HT-29 (cell line): ENCODE measurements around the gene IFI30. TPM values are rescaled to one million over a fixed set of nuclear protein-coding genes. Genes with fewer than 3 reads are reported as not detected.
"Not testable (repeated sequence)": the region's sequence is repeated elsewhere in the genome, so short reads cannot be mapped to it uniquely, and the experiment has no call there.

Experiments
- DNase-seq: peaks from one replicate; pipeline ENCODE4 v3.0.0-alpha.2; 2015; ENCODE audit warnings: low spot score
- total RNA-seq: library from RNA; depleted of rRNA; stranded (reverse); fragments of >200 nt; shearing (Covaris generic); gene quantifications from 2 replicates; pipeline ENCODE4 v1.2.3, GENCODE V29; 2014

IFI30 gene
- total RNA-seq, 1 experiment from 2014 or later = 58.9 TPM

DNA sequence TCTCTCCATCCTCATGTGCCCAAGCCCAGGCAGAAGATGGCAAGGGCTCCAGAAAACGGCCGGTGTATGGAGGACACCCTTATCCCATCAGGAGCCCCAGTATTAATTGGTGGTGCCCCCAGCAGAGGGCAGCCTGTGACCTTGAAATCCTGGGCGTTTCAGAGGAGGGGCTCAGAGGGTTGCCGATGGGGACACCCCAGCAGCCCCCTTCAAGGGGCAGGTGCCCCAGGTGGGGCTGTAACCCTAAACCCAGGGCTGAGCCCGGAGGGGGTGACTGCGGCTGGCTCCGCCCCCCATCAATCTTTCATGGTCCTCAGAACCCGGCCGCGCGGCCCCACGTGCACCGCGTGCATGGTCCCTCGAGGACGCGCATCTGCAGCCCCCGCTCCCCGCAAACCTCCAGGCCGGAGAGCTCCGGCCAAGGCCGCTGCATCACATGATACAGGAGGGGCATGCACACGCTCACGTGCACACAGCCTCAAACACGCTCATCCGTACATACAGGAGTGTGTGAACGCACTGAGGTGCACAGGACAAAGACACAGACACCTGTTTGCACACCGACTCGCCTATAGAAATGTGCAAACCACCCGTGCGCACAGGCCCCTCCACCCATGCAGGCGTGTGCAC lies 29.3 kb downstream of the IFI30 start:
- DNase-seq = no peak

DNA sequence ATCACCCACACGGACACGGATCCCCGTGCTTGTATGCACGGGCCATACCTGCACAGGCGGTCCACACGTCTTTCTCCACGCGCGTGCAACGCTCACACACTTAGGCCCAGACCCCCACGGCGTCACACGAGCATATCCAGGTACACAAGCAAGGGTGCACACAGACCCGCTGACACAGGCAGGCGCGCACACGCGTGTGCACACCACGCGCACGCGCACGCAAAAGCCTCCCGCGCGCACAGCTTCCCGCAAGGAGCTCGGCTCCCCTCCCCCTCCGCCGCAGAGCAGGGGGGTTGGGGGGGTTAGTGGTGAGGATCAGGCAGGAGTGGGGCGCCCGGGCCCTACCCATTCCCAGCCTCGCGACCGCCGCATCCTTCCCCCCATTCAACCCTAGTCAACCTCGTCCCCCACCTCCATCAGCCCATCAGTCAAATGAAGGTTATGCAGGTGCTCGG lies 29.8 kb downstream of the IFI30 start:
- no peak for DNase-seq

DNA sequence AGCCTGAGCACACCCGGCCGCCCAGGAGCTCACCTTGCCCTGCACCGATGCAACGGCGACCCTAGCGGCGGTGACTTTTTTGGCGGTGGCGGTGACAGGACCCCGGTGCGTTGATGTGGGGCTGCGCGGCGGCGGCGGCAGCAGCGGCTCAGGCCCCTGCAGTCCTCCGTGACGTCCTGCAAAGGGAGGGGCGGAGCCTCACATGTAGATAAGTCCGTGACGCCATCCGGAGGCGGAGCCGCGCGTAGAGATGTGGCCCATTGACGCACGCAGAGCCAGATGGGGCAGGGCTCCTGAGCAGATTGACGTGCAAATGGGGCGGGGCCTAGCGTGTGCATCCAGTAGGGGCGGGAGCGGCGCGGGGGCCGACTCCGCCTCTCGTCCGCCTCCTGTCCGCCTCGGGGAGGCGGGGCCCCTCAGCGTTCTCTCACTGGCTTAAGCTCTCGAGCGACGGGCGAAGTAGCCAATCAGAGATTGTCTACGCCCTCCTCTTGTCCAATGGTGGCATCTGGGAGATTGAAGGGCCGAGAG lies 30.3 kb downstream of the IFI30 start, which contains the start of gene RAB3A:
Gene RAB3A, minus strand, starts transcription at position 180 of the 531 bp plus-strand sequence. CDS start 1,302 bp downstream, outside the sequence.
- peak; percentile 98 for DNase-seq

DNA sequence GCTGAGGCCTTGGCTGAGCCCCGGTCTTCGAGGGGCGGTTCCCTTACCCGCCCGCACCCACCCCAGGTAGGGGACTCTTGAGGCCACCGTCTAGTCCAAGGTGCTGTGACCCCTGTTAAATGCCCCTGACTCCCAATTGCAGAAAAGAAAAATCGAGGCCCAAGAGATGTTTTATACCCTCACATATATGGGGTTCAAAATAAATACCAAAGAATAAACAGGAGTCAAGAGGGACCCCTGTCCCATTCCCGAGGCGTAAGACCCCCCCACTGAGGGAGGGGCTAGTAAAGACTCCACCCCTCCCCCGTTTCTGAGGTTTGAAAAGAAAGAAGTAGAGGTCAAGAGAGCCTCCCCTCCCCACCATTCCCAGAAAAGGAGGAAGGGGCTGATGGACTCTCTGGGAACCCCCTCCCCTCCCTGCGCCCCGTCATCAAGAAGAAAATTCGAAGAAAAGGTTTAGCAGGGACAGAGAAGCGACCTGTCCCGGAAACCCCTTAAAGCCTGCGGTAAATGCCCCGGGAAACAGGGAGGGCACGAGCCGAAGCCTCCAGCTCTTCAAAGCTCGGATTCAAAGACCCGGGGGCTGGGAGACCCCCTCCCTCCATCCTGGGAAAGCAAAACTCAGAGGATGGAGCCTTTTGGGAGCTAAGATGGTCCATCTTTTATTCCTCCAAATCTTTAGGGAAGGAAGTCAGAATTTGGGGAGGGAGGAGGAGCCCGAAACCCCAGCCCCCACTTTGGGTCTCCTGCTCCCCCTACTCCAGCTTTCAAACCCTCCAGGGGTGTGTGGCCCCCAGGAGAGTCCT lies 31.0 kb downstream of the IFI30 start:
- no peak for DNase-seq

DNA sequence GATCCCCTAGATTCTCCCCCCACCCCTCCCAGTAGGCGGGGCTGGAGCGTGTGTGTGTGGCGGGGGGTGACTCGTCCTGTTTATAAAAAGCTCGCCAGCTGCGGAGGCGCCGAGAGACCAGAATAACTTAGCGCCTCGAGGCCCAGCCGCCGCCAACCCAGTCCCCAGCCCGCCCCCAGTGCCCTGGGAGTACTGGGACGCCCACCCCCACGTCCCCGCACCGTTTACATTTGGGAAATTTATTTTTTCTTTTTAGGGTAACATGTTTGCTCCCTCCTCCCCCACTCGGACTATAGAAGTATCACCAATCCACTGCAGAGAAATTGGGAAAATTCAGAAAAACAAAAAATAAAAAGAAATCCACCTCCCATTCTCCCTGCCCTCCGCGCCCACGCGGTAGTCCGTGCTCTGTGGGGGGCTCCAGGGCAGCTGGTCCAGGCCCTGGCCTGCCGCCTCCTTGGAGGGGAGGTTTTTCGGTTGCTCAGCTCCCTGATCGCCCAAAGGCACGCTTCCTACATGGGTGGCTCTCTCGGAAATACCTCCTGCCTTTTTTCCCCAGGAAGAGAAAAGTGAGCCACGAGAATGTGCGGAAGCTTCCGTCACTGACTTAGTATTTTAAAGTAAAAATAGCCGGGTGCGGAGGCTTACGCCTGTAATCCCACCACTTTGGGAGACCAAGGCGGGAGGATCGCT lies 31.7 kb downstream of the IFI30 start:
- peak; percentile 26 for DNase-seq

DNA sequence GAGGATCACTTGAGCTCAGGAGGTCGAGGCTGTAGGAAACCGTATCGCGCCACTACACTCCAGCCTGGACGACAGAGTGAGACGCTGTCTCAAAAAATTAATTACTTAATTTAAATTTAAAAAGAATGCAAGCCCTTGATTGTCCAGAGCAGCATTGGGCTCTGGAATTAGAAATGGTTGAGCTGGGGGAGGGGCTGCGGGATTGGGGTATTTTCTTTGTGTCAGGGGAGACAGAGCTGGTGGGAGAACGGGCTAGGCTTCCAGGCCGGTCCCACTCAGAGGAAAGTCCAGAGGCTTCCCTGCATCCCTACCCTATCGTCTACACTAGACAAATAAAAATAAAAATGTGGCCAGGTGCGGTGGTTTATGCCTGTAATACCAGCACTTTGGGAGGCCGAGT lies 32.4 kb downstream of the IFI30 start:
- DNase-seq = no peak

DNA sequence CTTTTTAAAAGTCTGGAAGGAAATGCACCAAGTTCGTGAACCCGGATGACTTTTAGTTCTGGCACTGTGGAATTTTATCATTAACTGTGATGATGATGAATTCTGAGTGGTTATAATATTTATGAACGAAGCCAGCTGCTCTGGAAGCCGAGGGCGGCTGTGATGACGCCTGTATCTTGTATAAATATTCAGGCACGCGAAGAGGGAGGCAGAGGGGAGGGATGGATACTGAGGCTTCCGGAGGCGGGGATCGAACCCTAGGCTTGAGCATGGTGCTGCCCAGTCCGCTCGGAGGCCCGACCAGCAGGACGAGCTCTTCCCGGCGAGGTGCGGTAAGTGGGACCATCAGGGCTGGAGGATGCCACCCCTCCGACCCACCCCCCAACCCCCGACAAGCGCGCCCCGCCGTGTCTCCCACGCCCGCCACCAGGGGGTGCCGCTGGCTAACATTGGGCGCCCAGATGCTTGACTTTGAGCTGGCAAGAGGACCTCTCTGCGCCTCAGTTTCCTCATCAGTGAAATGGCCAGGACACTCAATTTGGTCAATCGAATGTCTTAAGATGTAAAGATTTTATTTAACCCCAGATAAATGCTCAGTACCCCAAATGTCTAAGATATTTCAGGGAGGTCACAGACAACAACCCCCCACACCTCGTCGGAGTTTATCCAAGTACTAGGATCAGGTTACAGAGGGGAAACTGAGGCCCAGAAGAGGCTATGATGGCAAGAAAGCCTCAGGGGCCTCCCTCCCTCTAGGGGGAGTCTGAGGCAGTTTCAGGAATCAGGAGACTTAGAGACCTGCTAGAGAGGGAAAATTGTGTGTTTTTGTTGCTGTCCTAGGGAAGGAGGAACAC lies 34.7 kb downstream of the IFI30 start:
- DNase-seq = no peak

DNA sequence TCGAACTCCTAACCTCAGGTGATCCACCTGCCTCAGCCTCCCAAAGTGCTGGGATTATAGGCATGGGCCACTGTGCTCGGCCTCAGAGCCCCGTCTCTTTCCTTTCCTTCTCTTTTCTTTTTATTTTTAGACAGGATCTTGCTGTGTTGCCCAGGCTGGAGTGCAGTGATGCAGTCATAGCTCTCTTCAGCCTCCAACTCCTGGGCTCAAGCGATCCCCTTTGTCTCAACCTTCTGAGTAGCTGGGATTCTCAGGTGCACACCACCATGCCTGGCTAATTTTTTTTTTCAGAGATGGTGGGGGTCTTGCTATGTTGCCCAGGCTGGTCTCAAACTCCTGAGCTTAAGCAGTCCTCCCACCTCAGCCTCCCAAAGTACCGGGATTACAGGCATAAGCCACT lies 36.3 kb downstream of the IFI30 start:
- not testable (repeated sequence) for DNase-seq

DNA sequence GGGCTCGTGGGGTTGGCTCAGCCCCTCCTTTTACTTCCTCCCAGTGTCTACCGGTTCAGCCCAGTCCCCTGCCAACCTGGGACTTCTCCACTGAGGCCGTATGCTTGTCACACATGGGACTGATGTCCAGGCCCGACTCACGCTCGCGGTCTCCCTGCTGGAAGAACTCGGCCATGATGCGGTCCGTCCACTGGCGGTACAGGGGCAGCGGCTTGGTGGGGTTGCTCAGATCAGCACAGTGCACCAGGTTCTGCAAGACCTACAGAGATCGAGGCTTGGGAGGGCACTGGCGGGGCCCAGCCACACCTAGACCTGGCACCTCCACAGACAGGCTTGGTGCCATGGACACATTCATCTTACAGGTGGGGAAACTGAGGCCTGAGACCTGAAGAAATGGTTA lies 38.1 kb downstream of the IFI30 start:
- no peak for DNase-seq

DNA sequence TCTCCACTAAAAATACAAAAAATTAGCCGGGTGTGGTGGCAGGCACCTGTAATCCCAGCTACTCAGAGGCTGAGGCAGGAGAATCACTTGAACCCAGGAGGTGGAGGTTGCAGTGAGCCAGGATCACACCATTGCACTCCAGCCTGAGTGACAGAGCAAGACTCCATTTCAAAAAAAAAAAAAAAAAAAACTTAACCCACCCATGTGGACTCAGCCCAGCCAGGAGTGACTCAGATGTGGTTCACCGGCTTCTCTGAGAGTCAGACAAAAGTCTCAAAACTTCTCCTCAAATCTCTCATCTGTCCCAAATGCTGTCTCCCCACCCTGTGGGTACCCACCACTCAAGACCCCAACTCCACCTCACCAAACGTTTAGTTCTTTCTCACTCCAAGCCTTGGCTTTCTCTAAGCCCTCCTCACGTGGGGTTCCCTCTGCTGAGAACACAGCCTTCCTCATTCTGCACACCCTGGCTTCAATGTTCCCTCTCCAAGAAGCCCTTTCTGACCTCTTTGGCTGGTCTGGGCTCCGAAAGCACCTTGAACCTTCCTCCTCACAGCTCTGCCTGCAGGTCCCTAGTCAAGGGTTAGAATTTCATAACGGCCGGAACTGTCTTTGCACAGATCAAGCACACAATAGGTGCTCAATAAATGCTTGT lies 41.3 kb downstream of the IFI30 start:
- DNase-seq = no peak

DNA sequence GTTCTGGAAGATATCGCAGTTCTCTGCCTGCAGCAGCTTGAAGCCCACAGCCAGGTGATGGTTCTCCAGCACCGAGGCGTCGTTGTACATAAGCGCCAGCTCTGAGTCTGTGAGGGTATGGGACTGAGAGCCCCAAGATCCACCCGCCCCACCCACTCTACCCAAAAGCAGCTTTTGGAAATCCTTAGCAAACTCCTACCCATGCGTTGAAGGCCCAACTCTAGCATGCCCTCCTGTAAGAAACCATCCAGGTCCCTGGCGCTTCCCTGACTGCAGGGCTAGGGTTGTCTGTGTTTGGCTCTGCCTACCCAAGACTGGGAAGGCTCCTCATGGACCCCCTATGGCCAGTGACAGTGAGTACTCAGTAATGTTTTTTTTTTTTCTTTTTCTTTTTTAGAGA lies 43.2 kb downstream of the IFI30 start:
- no peak for DNase-seq

DNA sequence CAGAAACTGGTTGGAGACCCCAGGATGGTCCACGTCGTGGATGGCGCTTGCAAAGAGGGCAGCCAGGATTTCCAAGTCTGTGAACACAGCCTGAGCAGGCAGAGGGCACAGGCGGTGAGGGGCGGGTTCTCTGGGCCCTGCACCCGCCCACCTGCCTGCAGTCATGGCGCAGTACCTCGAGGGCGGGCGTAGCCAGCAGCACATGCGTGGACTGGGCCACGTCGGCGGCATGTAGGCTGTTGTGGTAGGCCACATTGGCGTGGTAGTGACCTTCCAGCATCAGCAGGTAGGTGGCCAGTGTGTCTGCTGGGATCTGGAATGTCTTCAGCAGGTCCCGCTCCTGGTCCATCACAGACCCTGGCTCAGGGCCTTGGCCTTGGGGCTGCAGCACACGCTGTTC lies 44.5 kb downstream of the IFI30 start:
- DNase-seq = no peak

DNA sequence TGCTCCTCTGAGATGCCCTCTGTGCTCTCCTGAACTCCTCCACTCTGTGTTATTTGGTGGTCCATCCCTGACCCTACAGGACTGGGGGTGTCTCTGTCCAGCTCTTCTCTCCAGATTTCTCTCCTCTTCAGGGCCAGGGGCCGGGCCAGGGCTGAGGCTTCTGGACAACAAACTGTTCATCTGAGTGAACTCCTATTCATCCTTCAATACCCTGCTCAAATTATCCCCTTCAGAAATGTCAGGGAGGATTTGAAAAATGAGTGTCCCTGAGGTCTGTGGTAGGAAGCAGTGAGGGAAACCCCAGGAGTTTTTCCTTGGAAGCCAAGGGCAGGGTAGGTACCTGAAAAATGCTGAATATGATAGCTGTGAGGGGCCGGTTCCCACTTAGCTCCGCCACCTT lies 45.0 kb downstream of the IFI30 start:
- no peak for DNase-seq

DNA sequence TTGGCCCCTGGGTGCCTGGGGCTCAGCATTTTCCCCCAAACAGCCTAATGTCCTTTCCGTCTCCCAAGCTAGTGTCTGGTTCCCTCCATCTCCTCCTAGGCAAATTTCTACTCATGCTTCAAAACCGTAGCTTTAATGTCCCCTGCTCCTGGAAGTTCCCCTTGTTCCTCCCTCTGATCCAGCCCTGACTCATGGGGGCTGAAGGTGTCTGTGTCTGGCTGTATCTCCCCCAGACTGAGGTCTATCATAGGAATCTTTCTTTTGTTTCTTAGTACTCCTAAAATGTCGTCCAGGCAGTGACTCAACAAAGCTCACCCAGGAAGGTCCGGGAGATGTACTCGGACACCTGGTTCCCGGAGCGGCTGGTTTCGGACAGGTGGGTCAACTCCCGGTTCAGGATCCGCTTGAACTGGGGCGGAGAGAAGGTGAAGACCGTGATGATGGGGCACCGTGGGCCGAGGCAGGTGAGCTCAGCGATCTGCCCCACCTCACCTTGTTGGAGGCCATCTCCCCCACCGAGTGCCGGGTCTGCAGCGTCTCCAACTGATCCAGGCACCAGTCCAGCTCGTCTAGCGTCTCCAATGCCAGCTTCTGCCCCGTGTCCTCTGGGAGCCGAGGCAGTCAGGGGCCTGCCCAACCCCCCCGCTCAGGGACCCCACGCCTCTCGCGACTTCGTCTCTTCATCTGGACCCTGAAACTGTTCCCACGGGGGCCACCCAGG lies 46.5 kb downstream of the IFI30 start:
- no peak for DNase-seq

DNA sequence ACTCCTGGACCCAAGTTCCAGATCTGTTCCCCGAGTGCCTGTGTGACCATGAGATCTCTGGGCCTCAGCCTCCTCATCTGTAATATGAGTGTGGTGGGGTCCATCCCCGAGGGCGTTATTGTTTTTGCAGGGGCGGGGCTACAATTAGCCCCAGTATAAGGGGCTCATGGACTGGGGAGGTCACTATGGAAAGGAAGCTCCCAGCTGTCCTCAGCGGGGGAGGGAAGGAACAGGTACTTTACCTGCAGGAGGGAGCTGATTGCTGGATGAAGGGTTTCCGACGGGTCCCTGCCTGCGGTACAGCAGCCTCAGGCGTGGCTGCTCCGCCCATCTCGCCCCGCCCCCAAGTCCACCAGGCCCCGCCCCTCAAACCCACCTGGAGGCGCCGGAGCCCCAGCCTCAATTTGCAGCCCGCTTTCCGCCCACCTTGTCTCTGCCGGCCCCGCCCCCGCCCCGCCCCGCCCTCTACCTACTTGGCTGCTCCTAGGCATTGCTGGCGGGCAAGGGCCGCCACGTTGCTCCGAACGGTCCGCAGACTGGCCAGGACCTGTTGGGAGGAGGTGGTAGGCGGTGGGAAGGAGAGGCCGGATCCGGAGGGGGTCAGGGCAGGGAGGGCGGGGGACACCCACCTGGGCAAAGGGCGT lies 47.1 kb downstream of the IFI30 start:
- DNase-seq = no peak

DNA sequence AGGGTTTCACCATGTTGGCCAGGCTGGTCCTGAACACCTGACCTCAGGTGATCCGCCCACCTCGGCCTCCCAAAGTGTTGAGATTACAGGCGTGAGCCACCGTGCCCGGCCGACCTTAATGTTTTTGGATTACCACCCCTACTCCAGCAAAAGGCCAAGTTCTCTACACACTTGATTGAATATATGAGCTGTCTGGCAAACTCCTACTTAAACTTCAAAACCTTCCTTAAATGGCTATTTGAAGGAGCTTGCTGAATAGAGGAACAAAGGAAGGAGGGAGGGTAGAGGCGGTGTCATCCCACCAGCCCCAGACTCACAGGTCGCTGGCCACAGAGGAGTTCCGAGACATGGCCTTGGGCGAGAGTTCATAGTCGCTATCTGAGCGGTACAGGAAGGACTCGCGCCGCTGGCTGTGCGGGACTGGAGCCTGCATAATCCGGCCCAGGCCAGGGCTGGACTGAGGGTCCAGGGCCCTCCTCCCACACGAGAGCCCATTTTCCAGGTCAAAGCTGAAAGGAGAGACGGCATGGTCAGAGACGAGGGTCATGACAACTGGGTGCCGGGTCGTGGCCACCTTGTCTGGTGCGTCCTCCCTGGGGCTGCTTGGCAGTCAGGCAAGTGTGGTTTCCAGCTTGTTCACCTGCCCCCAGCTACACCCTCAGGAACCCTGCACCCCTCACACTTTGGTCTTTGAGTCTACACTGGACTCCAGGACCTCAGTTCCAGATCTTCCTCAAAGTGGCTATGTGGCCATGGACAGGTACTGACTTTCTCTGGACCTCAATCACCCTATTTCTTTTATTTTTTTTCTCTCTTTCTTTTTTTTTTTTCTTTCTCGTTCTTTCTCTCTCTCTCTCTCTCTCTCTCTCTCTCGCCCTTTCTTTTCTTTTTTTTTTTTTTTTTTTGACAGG lies 48.5 kb downstream of the IFI30 start:
- no peak for DNase-seq

DNA sequence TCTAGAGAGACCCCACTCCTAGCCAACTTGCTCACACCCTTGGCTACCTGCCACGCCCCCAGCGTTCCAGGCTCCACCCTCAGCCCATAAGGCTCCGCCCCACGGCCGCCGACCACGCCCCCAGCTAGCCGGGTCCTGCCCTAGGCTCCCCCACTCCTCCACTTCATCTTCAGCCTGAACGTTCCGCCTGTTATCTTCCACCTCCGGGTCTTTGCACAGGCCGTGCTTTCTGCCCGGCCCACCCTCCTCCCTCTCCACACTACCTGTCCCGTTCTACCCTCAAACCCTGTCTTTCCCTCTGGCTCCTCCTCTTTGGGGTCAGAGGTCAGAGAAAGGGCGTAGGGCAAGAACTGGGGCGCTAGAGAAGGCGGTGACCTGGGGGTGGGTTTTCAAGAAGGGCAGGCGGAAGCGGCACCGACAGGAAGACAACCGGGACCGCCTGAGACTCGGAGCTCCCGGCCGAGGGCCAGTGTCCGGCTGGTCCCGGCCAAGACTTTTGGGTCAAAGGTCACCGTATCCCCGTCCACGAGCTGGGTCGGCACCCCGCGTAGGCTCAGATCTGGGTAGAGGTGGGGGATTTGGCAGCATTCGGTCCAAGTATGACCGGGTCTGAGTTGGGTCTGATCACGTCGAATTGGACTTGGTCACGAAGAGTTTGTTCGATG lies 50.4 kb downstream of the IFI30 start:
- DNase-seq = peak; percentile 59
